OCI-LY3 (cell line): ENCODE data around the gene PRH2.

ENCODE experiments used
- H2AFZ ChIP-seq: fragments of 200-600, 300-600 bp; shearing (Covaris generic); 2 replicates; pipeline ENCODE4 v1.6.0; 2014; ENCODE audit warnings: antibody characterized with exemption, low read depth, low read length
- H3K27ac ChIP-seq: fragments of 200-600, 300-600 bp; sonication (generic); 2 replicates; pipeline ENCODE4 v1.5.1; 2014; ENCODE audit warnings: mild to moderate bottlenecking, low read length, moderate library complexity, mixed read lengths
- H3K27me3 ChIP-seq: fragments of 200-600, 300-600 bp; sonication (generic); 2 replicates; pipeline ENCODE4 v1.6.1; 2014; ENCODE audit warnings: low read depth, low read length, mixed read lengths
- H3K36me3 ChIP-seq: fragments of 200-600, 300-600 bp; sonication (generic); replicated peaks from 2 replicates; pipeline ENCODE3; 2014; ENCODE audit warnings: low read depth, low read length, mixed read lengths
- H3K4me1 ChIP-seq: fragments of 300-600, 200-600 bp; sonication (generic); 2 replicates; pipeline ENCODE4 v1.6.1; 2014; ENCODE audit warnings: low read length, mixed read lengths
- H3K4me2 ChIP-seq: fragments of 200-600, 300-600 bp; sonication (generic); 2 replicates; pipeline ENCODE4 v1.6.1; 2014; ENCODE audit warnings: low read length, mixed read lengths
- H3K4me3 ChIP-seq: fragments of 300-600, 200-600 bp; sonication (generic); 2 replicates; pipeline ENCODE4 v1.5.1; 2014; ENCODE audit warnings: antibody characterized with exemption, mild to moderate bottlenecking, low read length, moderate library complexity
- H3K79me2 ChIP-seq: fragments of 300-600, 200-600 bp; shearing (Covaris generic); 2 replicates; pipeline ENCODE4 v1.6.1; 2014; ENCODE audit warnings: mild to moderate bottlenecking, low read length, mixed read lengths
- H3K9ac ChIP-seq: fragments of 300-600, 200-600 bp; shearing (Covaris generic); 2 replicates; pipeline ENCODE4 v1.6.0; 2014; ENCODE audit warnings: mild to moderate bottlenecking, low read length, moderate library complexity
- H3K9me3 ChIP-seq: fragments of 200-600, 300-600 bp; shearing (Covaris generic); 2 replicates; pipeline ENCODE4 v1.6.1; 2014; ENCODE audit warnings: low read length, mixed read lengths; ENCODE audit not compliant: insufficient read depth
- H4K20me1 ChIP-seq: fragments of 200-600, 300-600 bp; sonication (generic); 2 replicates; pipeline ENCODE4 v1.6.1; 2016; ENCODE audit warnings: low read length, mixed read lengths; ENCODE audit not compliant: insufficient read depth
- EZH2phosphoT487 ChIP-seq: fragments of 200-600 bp; shearing (Covaris generic); IDR thresholded peaks from 2 replicates; pipeline ENCODE4 v1.6.1; 2018; ENCODE audit warnings: antibody characterized with exemption, mixed run types, low read depth
- TF ChIP-seq, protein P1 (sequence below): fragments of 200-600, 300-600 bp; sonication (generic); IDR thresholded peaks from 2 replicates; pipeline ENCODE4 v1.5.1; 2014; ENCODE audit warnings: antibody characterized with exemption, low read length, low read depth

The PRH2 gene

DNA sequence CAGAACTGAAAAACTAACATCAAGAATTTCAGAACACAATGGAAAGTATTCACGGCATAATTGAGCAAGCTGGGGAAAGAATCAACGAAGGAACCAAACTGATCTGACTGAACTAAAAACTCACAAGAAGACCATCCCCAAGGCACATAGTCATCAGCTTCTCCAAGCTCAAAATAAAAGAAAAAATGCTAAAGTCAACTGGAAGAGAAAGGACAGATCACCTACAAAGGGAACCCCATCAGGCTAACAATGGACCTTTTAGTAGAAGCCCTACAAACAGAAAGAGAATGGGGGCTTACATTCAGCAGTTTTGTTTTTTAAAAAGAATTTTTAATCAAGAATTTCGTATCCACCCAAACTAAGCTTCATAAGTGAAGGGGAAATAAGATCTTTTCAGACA lies 45.9 kb downstream of the PRH2 start:
- TF ChIP-seq, protein P1, sequence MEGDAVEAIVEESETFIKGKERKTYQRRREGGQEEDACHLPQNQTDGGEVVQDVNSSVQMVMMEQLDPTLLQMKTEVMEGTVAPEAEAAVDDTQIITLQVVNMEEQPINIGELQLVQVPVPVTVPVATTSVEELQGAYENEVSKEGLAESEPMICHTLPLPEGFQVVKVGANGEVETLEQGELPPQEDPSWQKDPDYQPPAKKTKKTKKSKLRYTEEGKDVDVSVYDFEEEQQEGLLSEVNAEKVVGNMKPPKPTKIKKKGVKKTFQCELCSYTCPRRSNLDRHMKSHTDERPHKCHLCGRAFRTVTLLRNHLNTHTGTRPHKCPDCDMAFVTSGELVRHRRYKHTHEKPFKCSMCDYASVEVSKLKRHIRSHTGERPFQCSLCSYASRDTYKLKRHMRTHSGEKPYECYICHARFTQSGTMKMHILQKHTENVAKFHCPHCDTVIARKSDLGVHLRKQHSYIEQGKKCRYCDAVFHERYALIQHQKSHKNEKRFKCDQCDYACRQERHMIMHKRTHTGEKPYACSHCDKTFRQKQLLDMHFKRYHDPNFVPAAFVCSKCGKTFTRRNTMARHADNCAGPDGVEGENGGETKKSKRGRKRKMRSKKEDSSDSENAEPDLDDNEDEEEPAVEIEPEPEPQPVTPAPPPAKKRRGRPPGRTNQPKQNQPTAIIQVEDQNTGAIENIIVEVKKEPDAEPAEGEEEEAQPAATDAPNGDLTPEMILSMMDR: no peak
- TF ChIP-seq EZH2phosphoT487: no peak
- Histone ChIP-seq H3K4me1 (no peaks in the 10 kb centered on the region), H4K20me1 (peaks cover 3% of the 10 kb centered on the region; the same call in 1 of the 2 replicates), H3K9me3 (no peaks in the 10 kb centered on the region), H2AFZ (no peak overlapping the region), H3K9ac (no peak overlapping the region), H3K36me3 (no peaks in the 10 kb centered on the region), H3K27me3 (no peaks in the 10 kb centered on the region), H3K79me2 (peaks cover 2% of the 10 kb centered on the region; the same call in 1 of the 2 replicates), H3K4me2 (no peak overlapping the region), H3K27ac (no peak overlapping the region), H3K4me3 (no peak overlapping the region)

GRCh38 chr12:10982244-10982643 lies 53.2 kb downstream of the PRH2 start:
- TF ChIP-seq, protein P1: no peak
- TF ChIP-seq EZH2phosphoT487: no peak
- Histone ChIP-seq H3K27ac (no peak overlapping the region), H3K4me3 (no peak overlapping the region), H3K9me3 (no peaks in the 10 kb centered on the region), H3K79me2 (peaks cover 2% of the 10 kb centered on the region; the same call in 1 of the 2 replicates), H3K9ac (no peak overlapping the region), H4K20me1 (no peaks in the 10 kb centered on the region), H3K4me2 (no peak overlapping the region), H3K4me1 (peaks cover 4% of the 10 kb centered on the region), H3K36me3 (no peaks in the 10 kb centered on the region), H2AFZ (no peak overlapping the region), H3K27me3 (no peaks in the 10 kb centered on the region)
